ENCODE data around the gene CLK1.

Gene CLK1

GRCh38 chr2:200810252-200810997 is 54.0 kb downstream of the CLK1 start:
- DNase-seq, result no peak

DNA sequence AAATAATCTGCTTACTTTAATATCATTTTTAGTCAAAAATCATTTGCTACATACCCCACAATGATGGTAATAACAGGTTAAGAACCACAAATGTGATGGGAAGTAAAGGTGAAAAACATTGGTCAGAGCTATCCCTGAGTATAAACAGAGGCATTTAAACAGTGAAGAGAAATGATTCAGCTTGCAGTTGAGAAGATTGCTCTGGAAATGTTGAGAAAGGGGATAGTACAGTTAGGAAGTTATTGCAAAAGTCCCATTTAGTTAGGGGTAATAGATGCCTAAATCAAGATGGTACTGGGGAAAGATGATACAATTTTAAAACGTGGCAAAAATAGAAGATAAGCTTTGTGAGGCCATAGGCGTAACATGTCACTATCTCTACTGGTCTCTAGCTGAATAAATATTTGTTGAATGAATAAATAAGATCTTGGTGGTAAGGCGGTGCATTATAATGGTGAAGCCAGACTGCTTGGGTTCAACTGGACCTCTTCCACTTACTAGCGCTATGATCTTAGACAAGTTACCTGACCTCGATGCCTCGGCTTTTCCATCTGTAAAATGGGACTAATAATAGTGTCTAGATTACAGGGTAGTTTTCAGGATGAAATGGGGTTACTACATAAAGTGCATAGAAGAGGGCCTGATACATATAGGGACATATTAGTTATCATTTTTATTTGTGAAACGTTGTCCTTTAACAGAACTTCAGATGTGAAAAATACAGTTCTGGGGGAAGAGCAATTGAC is 54.8 kb downstream of the CLK1 start:
- no peak for DNase-seq

All from stimulated activated CD8-positive, alpha-beta memory T cell treated with anti-CD3 and anti-CD28 coated beads, Interleukin-4, amount 100 ng/mL, for 48 hours (primary cell).